ENCODE results near the gene SEZ6. TPM values are rescaled to one million over a fixed set of nuclear protein-coding genes. Genes with fewer than 3 reads are reported as not detected.

SEZ6 gene
- total RNA-seq, 3 donors from 2014 or later (not counting 1 experiment from before 2014, with no cell fraction given) = 0.33 to 1.4 (median 0.97) TPM

DNA sequence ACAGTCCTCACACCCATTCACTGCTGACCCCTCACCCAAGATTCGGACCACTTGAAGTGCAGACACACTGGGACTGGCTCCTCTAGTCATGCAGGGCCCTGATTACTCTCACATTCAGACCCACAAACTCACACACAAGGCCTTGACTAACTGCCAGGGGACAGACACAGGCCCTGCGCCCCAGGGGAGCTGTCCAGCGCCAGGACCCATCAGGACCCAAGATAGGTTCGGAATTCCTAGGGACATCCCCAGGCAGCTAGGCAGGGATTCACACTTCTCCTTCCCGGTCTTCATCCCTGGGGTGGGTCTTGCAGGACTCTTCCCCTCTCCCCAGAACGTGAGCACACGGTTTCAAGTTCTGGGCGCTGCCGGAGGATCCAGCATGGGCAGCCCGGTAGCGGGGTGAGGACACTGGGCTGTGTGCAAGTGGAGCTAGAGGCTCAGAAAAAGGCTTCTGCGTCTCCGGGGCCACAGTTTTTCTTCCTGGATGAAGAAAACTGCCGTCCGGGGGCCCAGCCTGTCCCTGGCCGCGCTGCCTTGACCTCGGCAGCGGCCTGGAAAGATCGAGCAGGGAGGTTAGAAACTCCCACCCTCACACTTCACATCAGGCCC lies 1.6 kb downstream of the SEZ6 start:
- H3K4me1 Mint-ChIP-seq = peaks cover 0 to 7% of the 10 kb centered on the region in 2 donors
- no peak overlapping the region for H3K27ac ChIP-seq (ENCODE audit: low read length)
- H3K4me3 Mint-ChIP-seq = no peak overlapping the region
- H3K36me3 ChIP-seq (ENCODE audit: control insufficient read depth, insufficient read depth, low read length) = no peaks in the 10 kb centered on the region
- peaks cover 37% of the 10 kb centered on the region for H3K27me3 ChIP-seq (ENCODE audit: control insufficient read depth, insufficient read depth, low read length)
- DNase-seq (no peak), ATAC-seq (no peak)
- H3K27me3 Mint-ChIP-seq (ENCODE audit: low read depth in 2 of 2) = peaks cover 36 to 43% of the 10 kb centered on the region in 2 donors
- H3K9me3 Mint-ChIP-seq = no peaks in the 10 kb centered on the region
- WGBS (ENCODE audit: insufficient coverage) = 63% methylated on average over 20 of the region's 20 CpGs
- no peaks in the 10 kb centered on the region for H3K9me3 ChIP-seq (ENCODE audit: control insufficient read depth, insufficient read depth, low read length)
- TF ChIP-seq, protein P1, sequence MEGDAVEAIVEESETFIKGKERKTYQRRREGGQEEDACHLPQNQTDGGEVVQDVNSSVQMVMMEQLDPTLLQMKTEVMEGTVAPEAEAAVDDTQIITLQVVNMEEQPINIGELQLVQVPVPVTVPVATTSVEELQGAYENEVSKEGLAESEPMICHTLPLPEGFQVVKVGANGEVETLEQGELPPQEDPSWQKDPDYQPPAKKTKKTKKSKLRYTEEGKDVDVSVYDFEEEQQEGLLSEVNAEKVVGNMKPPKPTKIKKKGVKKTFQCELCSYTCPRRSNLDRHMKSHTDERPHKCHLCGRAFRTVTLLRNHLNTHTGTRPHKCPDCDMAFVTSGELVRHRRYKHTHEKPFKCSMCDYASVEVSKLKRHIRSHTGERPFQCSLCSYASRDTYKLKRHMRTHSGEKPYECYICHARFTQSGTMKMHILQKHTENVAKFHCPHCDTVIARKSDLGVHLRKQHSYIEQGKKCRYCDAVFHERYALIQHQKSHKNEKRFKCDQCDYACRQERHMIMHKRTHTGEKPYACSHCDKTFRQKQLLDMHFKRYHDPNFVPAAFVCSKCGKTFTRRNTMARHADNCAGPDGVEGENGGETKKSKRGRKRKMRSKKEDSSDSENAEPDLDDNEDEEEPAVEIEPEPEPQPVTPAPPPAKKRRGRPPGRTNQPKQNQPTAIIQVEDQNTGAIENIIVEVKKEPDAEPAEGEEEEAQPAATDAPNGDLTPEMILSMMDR (IDR thresholded peaks at IDR 0.05) = no peak
- H3K27ac Mint-ChIP-seq = no peak overlapping the region
- H3K36me3 Mint-ChIP-seq = no peaks in the 10 kb centered on the region
- peaks cover 3% of the 10 kb centered on the region for H3K4me1 ChIP-seq (ENCODE audit: control insufficient read depth, insufficient read depth, low read length)
- no peak overlapping the region for H3K4me3 ChIP-seq (ENCODE audit: low read length)
- intact Hi-C loops (cut with micrococcal nuclease) = no loop called here

DNA sequence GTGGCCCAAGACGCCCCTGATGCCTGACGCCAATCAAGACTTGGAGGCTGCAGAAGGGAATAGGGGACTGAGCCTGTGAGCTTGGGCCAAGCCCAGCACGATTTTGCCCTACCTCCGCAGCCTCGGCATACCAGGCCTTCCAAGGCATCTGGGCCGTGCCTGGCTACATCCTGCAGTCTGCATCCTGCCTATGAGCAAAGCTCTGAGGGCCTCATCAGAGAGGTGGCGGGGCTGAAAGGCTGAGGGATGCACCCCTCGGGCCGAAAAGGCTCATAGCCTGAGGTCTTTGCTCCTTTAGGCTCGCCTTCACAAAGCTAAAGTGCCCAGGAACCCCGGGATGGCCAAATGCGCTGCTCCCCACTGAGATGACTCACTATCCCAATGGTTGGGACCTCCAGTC lies 2.5 kb downstream of the SEZ6 start:
- H3K36me3 Mint-ChIP-seq = no peaks in the 10 kb centered on the region
- no peak overlapping the region for H3K27ac Mint-ChIP-seq
- Histone ChIP-seq H3K27me3 (ENCODE audit: control insufficient read depth, insufficient read depth, low read length) (peaks cover 39% of the 10 kb centered on the region), H3K4me3 (ENCODE audit: low read length) (no peak overlapping the region), H3K36me3 (ENCODE audit: control insufficient read depth, insufficient read depth, low read length) (no peaks in the 10 kb centered on the region), H3K27ac (ENCODE audit: low read length) (no peak overlapping the region), H3K4me1 (ENCODE audit: control insufficient read depth, insufficient read depth, low read length) (peaks cover 3% of the 10 kb centered on the region), H3K9me3 (ENCODE audit: control insufficient read depth, insufficient read depth, low read length) (no peaks in the 10 kb centered on the region)
- ATAC-seq = no peak
- intact Hi-C loops (cut with micrococcal nuclease) = no loop called here
- H3K27me3 Mint-ChIP-seq (ENCODE audit: low read depth in 2 of 2) = peaks cover 32 to 38% of the 10 kb centered on the region in 2 donors
- no peaks in the 10 kb centered on the region for H3K9me3 Mint-ChIP-seq
- TF ChIP-seq, protein P1 (IDR thresholded peaks at IDR 0.05) = no peak
- WGBS (ENCODE audit: insufficient coverage) = 73% methylated on average over 12 of the region's 12 CpGs
- H3K4me3 Mint-ChIP-seq = no peak overlapping the region
- peaks cover 0 to 7% of the 10 kb centered on the region in 2 donors for H3K4me1 Mint-ChIP-seq
- no peak for DNase-seq

DNA sequence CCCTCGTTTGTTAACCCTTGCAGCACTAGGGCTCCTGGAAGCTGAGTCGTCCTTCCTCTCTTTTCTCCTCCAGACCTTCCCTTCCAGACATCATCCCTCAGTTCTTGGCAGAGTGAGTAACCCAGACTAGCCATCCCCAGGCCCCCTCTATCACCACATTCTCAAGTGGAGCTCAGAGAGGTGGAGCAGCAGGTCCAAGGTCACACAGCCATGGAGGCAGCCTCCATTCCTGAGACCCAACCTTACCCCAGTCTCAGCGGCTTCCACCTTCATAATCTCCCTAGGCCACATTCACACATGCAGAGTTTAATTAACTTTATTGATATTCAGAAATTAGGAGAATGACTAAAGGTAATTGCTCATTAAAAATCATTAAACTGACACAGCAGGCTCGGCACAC lies 3.0 kb downstream of the SEZ6 start:
- DNase-seq = no peak
- H3K36me3 ChIP-seq (ENCODE audit: control insufficient read depth, insufficient read depth, low read length) = no peaks in the 10 kb centered on the region
- ATAC-seq = no peak
- Mint-ChIP-seq H3K36me3 (no peaks in the 10 kb centered on the region), H3K4me1 (peaks cover 0 to 7% of the 10 kb centered on the region in 2 donors), H3K4me3 (no peak overlapping the region), H3K9me3 (no peaks in the 10 kb centered on the region), H3K27me3 (ENCODE audit: low read depth in 2 of 2) (peaks cover 30 to 38% of the 10 kb centered on the region in 2 donors), H3K27ac (no peak overlapping the region)
- peaks cover 3% of the 10 kb centered on the region for H3K4me1 ChIP-seq (ENCODE audit: control insufficient read depth, insufficient read depth, low read length)
- no peak overlapping the region for H3K27ac ChIP-seq (ENCODE audit: low read length)
- TF ChIP-seq, protein P1 (IDR thresholded peaks at IDR 0.05) = no peak
- H3K4me3 ChIP-seq (ENCODE audit: low read length) = no peak overlapping the region
- H3K27me3 ChIP-seq (ENCODE audit: control insufficient read depth, insufficient read depth, low read length) = peaks cover 40% of the 10 kb centered on the region
- intact Hi-C loops (cut with micrococcal nuclease) = no loop called here
- 61% methylated on average over 4 of the region's 4 CpGs for WGBS (ENCODE audit: insufficient coverage)
- no peaks in the 10 kb centered on the region for H3K9me3 ChIP-seq (ENCODE audit: control insufficient read depth, insufficient read depth, low read length)

DNA sequence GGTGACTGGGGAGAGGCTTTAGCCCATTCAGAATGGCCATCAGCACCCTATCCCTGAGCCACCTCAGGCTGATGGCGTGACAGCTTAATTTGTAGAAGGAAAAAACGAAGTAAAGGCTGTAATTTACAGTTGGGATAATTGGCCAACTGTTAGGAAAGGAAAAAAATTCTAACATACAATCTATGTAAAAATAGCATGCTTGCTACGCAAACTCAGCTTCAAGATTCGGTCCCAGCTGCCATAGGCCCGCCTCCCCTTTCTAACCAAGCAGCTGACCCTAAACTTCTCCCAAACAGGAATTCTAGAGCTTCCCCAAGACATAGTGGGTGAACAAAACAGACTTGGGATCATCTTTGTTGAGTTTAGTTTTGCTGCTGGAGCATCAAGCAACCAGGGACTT lies 4.9 kb downstream of the SEZ6 start:
- peaks cover 26% of the 10 kb centered on the region for H3K27me3 ChIP-seq (ENCODE audit: control insufficient read depth, insufficient read depth, low read length)
- Mint-ChIP-seq H3K9me3 (no peaks in the 10 kb centered on the region), H3K27me3 (ENCODE audit: low read depth in 2 of 2) (peaks cover 22 to 29% of the 10 kb centered on the region in 2 donors), H3K36me3 (no peaks in the 10 kb centered on the region), H3K4me1 (peaks cover 0 to 7% of the 10 kb centered on the region in 2 donors), H3K4me3 (no peak overlapping the region), H3K27ac (no peak overlapping the region)
- intact Hi-C loops (cut with micrococcal nuclease) = no loop called here
- H3K9me3 ChIP-seq (ENCODE audit: control insufficient read depth, insufficient read depth, low read length) = no peaks in the 10 kb centered on the region
- H3K36me3 ChIP-seq (ENCODE audit: control insufficient read depth, insufficient read depth, low read length) = no peaks in the 10 kb centered on the region
- H3K27ac ChIP-seq (ENCODE audit: low read length) = no peak overlapping the region
- ATAC-seq = no peak
- WGBS (ENCODE audit: insufficient coverage) = 90% methylated on average over 3 of the region's 5 CpGs
- peaks cover under 1% of the 10 kb centered on the region for H3K4me1 ChIP-seq (ENCODE audit: control insufficient read depth, insufficient read depth, low read length)
- no peak overlapping the region for H3K4me3 ChIP-seq (ENCODE audit: low read length)
- TF ChIP-seq, protein P1 (IDR thresholded peaks at IDR 0.05) = no peak
- no peak for DNase-seq
